NT2/D1 (cell line): ENCODE results near the gene MRPS11.

ENCODE experiments used
- SUZ12 ChIP-seq: IDR thresholded peaks from 2 replicates; pipeline ENCODE4 v1.6.1; 2011; ENCODE audit not compliant: insufficient read length, insufficient read depth; ENCODE audit errors: extremely low read depth
- YY1 ChIP-seq: IDR thresholded peaks from 2 replicates; pipeline ENCODE4 v1.6.1; 2011; ENCODE audit not compliant: insufficient read length, insufficient read depth

GRCh38 chr15:88438181-88438580 lies 29.3 kb upstream of the MRPS11 start:
- TF ChIP-seq YY1 = no peak
- no peak for TF ChIP-seq SUZ12
